ENCODE measurements around the gene P3H1.
"Not testable (repeated sequence)": the region's sequence is repeated elsewhere in the genome, so short reads cannot be mapped to it uniquely, and the experiment has no call there.

P3H1 gene

DNA sequence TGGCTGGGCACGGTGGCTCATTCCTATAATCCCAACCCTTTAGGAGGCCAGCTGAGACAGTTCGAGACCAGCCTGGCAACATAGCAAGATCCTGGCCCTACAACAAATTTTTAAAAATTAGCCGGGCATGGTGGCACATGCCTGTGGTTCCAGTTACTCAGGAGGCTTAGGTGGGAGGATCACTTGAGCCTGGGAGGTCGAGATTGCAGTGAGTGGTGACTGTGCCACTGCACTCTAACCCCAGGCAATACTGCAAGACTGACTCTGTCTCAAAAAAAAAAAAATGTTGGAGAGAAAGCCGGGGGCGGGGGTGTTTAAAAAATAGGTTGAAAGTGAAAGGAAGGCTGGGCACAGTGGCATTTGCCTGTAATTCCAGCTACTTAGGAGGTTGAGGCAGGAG is 43.3 kb downstream of the P3H1 start:
- Histone ChIP-seq H3K36me3 (ENCODE audit: insufficient read depth) (no peaks in the 10 kb centered on the region), H3K4me3 (IDR thresholded peaks at IDR 0.05; ENCODE audit: insufficient read depth, low read depth, low read length) (no peak overlapping the region), H3K27me3 (ENCODE audit: insufficient read depth, low read depth) (no peaks in the 10 kb centered on the region), H3K4me2 (no peak overlapping the region), H3K4me1 (ENCODE audit: low read depth, poor library complexity, severe bottlenecking) (no peaks in the 10 kb centered on the region), H3K9ac (no peak overlapping the region), H3K79me2 (ENCODE audit: insufficient read depth, low read depth) (no peaks in the 10 kb centered on the region), H3K27ac (no peak overlapping the region), H2AFZ (ENCODE audit: low read depth) (no peak overlapping the region), H4K20me1 (ENCODE audit: insufficient read depth) (no peaks in the 10 kb centered on the region)
- TF ChIP-seq, protein P1, sequence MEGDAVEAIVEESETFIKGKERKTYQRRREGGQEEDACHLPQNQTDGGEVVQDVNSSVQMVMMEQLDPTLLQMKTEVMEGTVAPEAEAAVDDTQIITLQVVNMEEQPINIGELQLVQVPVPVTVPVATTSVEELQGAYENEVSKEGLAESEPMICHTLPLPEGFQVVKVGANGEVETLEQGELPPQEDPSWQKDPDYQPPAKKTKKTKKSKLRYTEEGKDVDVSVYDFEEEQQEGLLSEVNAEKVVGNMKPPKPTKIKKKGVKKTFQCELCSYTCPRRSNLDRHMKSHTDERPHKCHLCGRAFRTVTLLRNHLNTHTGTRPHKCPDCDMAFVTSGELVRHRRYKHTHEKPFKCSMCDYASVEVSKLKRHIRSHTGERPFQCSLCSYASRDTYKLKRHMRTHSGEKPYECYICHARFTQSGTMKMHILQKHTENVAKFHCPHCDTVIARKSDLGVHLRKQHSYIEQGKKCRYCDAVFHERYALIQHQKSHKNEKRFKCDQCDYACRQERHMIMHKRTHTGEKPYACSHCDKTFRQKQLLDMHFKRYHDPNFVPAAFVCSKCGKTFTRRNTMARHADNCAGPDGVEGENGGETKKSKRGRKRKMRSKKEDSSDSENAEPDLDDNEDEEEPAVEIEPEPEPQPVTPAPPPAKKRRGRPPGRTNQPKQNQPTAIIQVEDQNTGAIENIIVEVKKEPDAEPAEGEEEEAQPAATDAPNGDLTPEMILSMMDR (conservative IDR thresholded peaks at IDR 0.05; ENCODE audit: low read depth, low read length) = no peak

DNA sequence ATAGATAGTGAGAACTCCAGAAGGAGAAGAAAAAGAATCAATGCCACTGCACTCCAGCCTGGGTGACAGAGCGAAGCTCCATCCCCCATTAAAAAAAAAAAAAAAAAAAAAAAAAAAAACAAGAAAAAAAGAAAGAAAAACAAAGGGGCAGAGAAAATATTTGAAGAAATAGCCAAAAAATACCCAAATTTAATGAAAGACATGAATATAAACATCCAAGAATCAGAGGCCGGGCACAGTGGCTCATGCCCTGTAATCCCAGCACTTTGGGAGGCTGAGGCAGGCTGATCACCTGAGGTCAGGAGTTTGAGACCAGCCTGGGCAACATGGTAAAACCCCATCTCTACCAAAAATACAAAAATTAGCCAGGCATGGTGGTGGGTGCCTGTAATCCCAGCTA is 44.4 kb downstream of the P3H1 start:
- H2AFZ ChIP-seq (ENCODE audit: low read depth); H3K4me3 ChIP-seq (IDR thresholded peaks at IDR 0.05; ENCODE audit: insufficient read depth, low read depth, low read length); H3K4me2 ChIP-seq; H3K4me1 ChIP-seq (ENCODE audit: low read depth, poor library complexity, severe bottlenecking); H3K9ac ChIP-seq; H3K27ac ChIP-seq; H3K27me3 ChIP-seq (ENCODE audit: insufficient read depth, low read depth); H3K36me3 ChIP-seq (ENCODE audit: insufficient read depth); H3K79me2 ChIP-seq (ENCODE audit: insufficient read depth, low read depth); H4K20me1 ChIP-seq (ENCODE audit: insufficient read depth): not testable (repeated sequence)

DNA sequence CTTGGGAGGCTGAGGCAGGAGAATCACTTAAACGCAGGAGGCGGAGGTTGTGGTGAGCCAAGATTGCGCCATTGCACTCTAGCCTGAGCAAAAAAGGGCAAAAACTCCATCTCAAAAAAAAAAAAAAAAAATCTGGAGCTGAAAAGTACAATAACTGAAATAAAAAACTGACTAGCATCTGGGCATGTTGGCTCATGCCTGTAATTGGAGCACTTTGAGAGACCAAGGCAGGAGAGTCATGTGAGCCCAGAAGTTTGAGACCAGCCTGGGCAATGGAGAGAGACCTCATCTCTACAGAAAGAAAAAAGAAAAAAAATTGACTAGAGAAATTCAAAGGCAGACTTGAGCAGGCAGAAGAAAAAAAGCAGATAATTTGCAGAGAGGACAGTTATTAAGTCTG is 44.9 kb downstream of the P3H1 start:
- TF ChIP-seq, protein P1 (conservative IDR thresholded peaks at IDR 0.05; ENCODE audit: low read depth, low read length) = no peak
- Histone ChIP-seq H3K4me3 (IDR thresholded peaks at IDR 0.05; ENCODE audit: insufficient read depth, low read depth, low read length) (no peak overlapping the region), H2AFZ (ENCODE audit: low read depth) (no peak overlapping the region), H3K9ac (no peak overlapping the region), H3K27ac (no peak overlapping the region), H3K4me2 (no peak overlapping the region), H3K27me3 (ENCODE audit: insufficient read depth, low read depth) (no peaks in the 10 kb centered on the region), H3K36me3 (ENCODE audit: insufficient read depth) (no peaks in the 10 kb centered on the region), H3K4me1 (ENCODE audit: low read depth, poor library complexity, severe bottlenecking) (no peaks in the 10 kb centered on the region), H4K20me1 (ENCODE audit: insufficient read depth) (no peaks in the 10 kb centered on the region), H3K79me2 (ENCODE audit: insufficient read depth, low read depth) (no peaks in the 10 kb centered on the region)

DNA sequence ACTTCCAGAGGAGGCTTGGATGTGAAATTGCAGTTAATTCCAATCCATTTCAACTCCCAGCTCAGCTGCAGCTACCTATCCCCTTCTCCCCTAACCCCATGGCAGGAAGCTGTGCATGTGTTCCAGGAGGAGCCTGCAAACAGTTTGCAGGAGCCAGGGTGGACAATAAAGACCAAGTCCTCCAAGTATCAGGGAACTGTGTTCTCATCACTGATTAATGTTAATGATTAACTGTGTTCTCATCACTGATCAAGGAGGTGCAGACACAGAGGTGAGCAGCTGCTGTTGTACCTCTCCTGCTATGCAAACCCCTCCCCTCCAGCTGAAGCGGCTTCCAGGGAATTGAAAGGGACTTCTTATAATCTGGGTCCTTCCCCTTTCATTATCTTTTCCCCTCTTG is 46.0 kb downstream of the P3H1 start:
- no peak overlapping the region for H3K9ac ChIP-seq
- H3K4me3 ChIP-seq (IDR thresholded peaks at IDR 0.05; ENCODE audit: insufficient read depth, low read depth, low read length) = no peak overlapping the region
- H3K4me1 ChIP-seq (ENCODE audit: low read depth, poor library complexity, severe bottlenecking) = no peaks in the 10 kb centered on the region
- H3K27me3 ChIP-seq (ENCODE audit: insufficient read depth, low read depth) = no peaks in the 10 kb centered on the region
- H2AFZ ChIP-seq (ENCODE audit: low read depth) = no peak overlapping the region
- no peaks in the 10 kb centered on the region for H4K20me1 ChIP-seq (ENCODE audit: insufficient read depth)
- no peak overlapping the region for H3K4me2 ChIP-seq
- H3K27ac ChIP-seq = no peak overlapping the region
- no peaks in the 10 kb centered on the region for H3K79me2 ChIP-seq (ENCODE audit: insufficient read depth, low read depth)
- TF ChIP-seq, protein P1 (conservative IDR thresholded peaks at IDR 0.05; ENCODE audit: low read depth, low read length) = no peak
- H3K36me3 ChIP-seq (ENCODE audit: insufficient read depth) = no peaks in the 10 kb centered on the region

DNA sequence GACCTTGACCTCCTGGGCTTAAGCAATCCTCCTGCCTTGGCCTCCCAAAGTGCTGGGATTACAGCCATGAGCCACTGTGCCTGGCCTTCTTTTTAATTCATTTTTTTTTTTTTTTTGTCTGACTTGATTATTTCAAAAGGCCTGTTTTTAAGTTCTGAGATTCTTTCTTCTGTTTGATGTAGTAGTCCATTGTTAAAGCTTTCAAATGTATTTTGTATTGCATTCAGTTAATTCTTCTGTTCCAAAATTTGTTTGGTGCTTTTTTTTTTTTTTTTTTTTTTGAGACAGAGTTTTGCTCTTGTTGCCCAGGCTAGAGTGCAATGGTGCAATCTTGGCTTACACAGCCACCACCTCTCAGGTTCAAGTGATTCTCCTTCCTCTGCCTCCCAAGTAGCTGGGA is 52.4 kb downstream of the P3H1 start:
- H3K9ac ChIP-seq; H3K27me3 ChIP-seq (ENCODE audit: insufficient read depth, low read depth); H3K4me3 ChIP-seq (IDR thresholded peaks at IDR 0.05; ENCODE audit: insufficient read depth, low read depth, low read length); H3K4me1 ChIP-seq (ENCODE audit: low read depth, poor library complexity, severe bottlenecking); H3K79me2 ChIP-seq (ENCODE audit: insufficient read depth, low read depth); H3K4me2 ChIP-seq; H4K20me1 ChIP-seq (ENCODE audit: insufficient read depth); H3K36me3 ChIP-seq (ENCODE audit: insufficient read depth); H3K27ac ChIP-seq; H2AFZ ChIP-seq (ENCODE audit: low read depth): not testable (repeated sequence)

Measured in KMS-11 (cell line).